Measurements from ENCODE around the gene SARDH. TPM values are rescaled to one million over a fixed set of nuclear protein-coding genes. Genes with fewer than 3 reads are reported as not detected.
A peak's percentile ranks its signal among the peaks of the same experiment; 100 is the strongest.
"Not testable (repeated sequence)": the region's sequence is repeated elsewhere in the genome, so short reads cannot be mapped to it uniquely, and the experiment has no call there.

SARDH gene
- total RNA-seq, 4 donors from 2014 or later, result 0.10 to 0.29 TPM; not detected in 2

DNA sequence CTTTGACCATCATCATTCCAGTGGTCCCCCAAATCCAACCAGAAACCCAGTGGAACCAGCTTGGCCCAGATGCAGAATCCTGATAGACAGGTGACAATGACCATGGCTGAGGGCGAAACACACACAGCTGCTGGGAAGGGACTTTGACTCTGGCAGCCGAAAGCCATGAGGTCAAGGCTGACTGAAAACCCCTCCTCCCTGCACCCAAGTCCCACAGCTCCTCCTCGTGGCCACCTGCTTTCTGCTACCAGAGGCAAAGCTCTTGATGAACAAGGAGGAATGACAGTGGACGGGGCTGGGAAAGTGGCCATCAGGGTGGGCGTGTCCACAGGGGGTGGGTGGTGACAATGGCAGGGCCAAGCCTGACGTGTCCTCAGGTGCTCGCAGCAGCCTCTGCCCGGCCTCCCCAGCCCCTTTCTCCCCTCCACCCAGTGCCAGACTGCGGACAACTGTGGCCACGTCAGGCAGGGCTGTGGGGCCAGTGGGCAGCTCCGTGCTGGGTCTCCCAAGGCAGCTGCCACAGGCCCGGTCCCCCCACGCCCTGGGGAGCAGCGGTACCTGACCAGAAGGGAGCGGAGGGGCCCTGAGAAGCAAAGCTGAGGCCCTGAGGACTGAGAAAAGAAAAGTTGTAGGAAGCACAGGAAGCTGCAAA lies 30.8 kb upstream of the SARDH start:
- TF ChIP-seq POLR2A (IDR thresholded peaks at IDR 0.05), result no peak
- TF ChIP-seq, protein P1, sequence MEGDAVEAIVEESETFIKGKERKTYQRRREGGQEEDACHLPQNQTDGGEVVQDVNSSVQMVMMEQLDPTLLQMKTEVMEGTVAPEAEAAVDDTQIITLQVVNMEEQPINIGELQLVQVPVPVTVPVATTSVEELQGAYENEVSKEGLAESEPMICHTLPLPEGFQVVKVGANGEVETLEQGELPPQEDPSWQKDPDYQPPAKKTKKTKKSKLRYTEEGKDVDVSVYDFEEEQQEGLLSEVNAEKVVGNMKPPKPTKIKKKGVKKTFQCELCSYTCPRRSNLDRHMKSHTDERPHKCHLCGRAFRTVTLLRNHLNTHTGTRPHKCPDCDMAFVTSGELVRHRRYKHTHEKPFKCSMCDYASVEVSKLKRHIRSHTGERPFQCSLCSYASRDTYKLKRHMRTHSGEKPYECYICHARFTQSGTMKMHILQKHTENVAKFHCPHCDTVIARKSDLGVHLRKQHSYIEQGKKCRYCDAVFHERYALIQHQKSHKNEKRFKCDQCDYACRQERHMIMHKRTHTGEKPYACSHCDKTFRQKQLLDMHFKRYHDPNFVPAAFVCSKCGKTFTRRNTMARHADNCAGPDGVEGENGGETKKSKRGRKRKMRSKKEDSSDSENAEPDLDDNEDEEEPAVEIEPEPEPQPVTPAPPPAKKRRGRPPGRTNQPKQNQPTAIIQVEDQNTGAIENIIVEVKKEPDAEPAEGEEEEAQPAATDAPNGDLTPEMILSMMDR (IDR thresholded peaks at IDR 0.05), result peak in 1 of 3 donors; percentile 29
- no peak overlapping the region for H3K4me3 ChIP-seq (ENCODE audit: low read depth, poor library complexity, severe bottlenecking)
- 90 to 94% methylated on average over 14 to 15 of the region's 15 CpGs for WGBS, 2 donors
- intact Hi-C loops (cut with DNase I; ENCODE audit: low total_unique reads), result no loop called here
- DNase-seq (ENCODE audit: low spot score in 2 of 2), result peak; percentile 9 to 72

DNA sequence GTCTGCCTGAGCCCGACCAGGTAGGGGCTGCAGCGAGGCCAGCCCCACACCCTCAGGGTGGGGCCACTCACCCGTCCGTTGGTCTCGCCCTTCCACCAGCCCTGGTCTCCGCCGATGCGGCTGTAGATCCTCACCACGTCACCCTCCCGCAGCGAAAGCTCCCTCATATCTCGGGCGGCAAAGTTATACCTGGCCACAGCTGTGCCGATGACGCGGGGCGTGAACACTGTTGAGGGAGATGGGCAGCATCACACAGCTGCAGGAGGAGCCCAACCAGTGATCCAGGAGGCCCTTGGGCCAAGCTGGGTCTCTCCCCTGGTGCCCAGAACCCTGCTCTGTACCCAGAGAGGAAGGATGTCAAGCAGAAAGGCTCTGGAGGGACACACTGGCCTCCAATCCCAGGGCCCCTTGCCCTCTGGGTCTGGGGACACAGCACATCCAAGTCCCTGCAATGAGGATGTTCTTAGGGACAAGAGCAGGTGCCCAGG lies 30.3 kb upstream of the SARDH start:
- DNase-seq (ENCODE audit: low spot score in 2 of 2), result peak; percentile 7 to 75
- WGBS, 2 donors, result 97 to 98% methylated on average over 17 of the region's 17 CpGs
- H3K4me3 ChIP-seq (ENCODE audit: low read depth, poor library complexity, severe bottlenecking), result no peak overlapping the region
- intact Hi-C loops (cut with DNase I; ENCODE audit: low total_unique reads), result no loop called here
- no peak for TF ChIP-seq POLR2A (IDR thresholded peaks at IDR 0.05)
- TF ChIP-seq, protein P1 (IDR thresholded peaks at IDR 0.05), result no peak

DNA sequence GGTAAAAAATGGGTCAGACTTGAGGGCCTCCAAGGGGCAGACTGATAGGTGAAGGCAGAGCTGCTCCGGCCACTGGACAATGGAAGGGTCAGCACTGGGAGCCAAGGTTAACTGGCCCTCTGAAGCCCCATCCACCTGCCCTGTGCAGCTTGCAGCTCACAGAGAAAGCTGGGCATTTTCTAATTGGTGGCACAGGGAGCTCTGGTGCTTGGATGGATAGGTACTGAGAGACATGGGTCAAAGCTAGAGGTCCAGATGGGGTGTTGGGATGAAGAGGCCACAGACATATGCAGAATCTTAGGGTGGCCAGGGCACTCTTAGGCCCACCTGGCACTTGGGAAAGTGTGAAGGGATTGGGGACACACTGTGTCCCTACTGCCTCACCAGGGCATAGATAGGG lies 29.5 kb upstream of the SARDH start:
- TF ChIP-seq, protein P1 (IDR thresholded peaks at IDR 0.05), result no peak
- TF ChIP-seq POLR2A (IDR thresholded peaks at IDR 0.05), result no peak
- no peak overlapping the region for H3K4me3 ChIP-seq (ENCODE audit: low read depth, poor library complexity, severe bottlenecking)
- peak in 1 of 2 donors; percentile 40 for DNase-seq (ENCODE audit: low spot score in 2 of 2)
- intact Hi-C loops (cut with DNase I; ENCODE audit: low total_unique reads), result no loop called here
- 90 to 100% methylated on average over 1 of the region's 1 CpG for WGBS, 2 donors

DNA sequence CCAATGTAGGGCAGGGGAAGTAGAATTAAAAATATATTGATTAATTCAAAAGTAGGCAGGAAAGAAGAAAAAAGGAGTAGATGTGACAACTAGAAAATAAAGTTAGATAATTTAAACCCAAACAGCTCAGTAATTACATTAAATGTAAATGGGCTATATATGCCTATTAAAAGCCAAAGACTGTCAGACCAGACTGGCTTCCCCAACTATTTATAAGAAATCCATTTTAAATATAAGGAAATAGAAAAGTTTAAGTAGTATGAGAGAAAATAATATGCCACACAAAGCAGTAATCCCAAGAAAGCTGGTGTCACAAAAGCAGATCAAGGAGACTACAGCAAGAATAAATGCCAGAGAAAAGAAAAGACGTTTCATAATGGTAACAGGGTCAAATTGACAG lies 28.9 kb upstream of the SARDH start:
- no peak overlapping the region for H3K4me3 ChIP-seq (ENCODE audit: low read depth, poor library complexity, severe bottlenecking)
- TF ChIP-seq, protein P1 (IDR thresholded peaks at IDR 0.05), result no peak
- no peak for TF ChIP-seq POLR2A (IDR thresholded peaks at IDR 0.05)
- DNase-seq (ENCODE audit: low spot score in 2 of 2), result no peak
- 90 to 93% methylated on average over 1 of the region's 1 CpG for WGBS, 2 donors
- intact Hi-C loops (cut with DNase I; ENCODE audit: low total_unique reads), result no loop called here

DNA sequence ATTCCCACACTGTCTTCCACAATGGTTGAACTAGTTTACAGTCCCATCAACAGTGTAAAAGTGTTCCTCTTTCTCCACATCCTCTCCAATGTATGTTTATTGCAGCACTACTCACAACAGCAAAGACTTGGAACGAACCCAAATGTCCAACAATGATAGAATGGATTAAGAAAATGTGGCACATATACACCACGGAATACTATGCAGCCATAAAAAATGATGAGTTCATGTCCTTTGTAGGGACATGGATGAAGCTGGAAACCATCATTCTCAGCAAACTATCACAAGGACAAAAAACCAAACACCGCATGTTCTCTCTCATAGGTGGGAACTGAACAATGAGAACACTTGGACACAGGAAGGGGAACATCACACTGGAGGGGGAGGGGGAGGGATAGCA lies 28.1 kb upstream of the SARDH start:
- intact Hi-C loops (cut with DNase I; ENCODE audit: low total_unique reads); DNase-seq (ENCODE audit: low spot score in 2 of 2); H3K4me3 ChIP-seq (ENCODE audit: low read depth, poor library complexity, severe bottlenecking): not testable (repeated sequence)
- WGBS, 2 donors, result 79 to 96% methylated on average over 3 of the region's 3 CpGs

DNA sequence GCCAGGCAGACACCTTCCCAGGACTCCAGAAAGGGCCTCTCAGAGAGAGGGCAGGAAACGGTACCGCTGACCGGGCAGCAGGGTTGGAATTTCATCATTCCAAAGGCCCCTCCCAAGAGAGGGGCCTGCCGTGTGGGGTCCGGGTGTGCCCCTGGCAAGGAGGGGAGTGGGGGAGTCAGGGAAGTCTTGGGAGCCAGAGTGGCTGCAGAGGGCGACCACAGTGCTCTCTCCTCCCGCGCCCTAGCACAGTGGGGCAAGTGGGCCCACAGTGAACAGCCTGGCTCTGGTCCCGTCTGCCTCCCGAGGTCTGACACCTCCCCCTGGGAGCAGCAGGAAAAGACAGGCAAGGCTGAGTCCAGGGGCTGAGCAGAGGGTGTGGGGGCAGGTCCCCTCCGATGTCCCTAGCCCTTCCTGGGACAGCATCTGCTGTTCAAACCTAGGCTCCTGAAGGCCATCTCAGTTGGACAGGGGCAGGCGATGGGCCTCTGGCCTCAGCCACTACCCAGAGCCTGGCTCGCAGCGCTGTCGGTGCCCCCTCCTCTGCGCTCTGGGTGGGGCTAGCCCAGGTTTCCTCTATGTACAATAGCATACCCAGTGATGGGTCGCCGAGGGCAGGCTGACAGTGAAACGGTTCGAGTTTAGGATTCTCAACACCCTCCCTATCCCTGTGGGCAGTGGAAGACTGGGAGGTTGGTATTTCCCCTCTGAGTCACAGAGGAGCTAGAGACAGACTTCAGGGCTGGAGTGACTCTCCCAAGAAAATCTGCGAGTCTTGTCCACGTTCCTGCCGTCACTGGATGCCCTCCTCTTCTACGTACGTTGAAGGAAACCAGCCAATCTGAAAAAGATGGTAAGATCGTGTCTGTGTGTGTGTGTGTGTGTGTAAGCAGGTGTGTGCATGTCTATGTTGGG lies 25.4 kb upstream of the SARDH start:
- H3K4me3 ChIP-seq (ENCODE audit: low read depth, poor library complexity, severe bottlenecking), result no peak overlapping the region
- WGBS, 2 donors, result 92 to 93% methylated on average over 24 to 26 of the region's 26 CpGs
- TF ChIP-seq, protein P1 (IDR thresholded peaks at IDR 0.05), result no peak
- TF ChIP-seq POLR2A (IDR thresholded peaks at IDR 0.05), result no peak
- DNase-seq (ENCODE audit: low spot score in 2 of 2), result peak; percentile 8 to 61
- intact Hi-C loops (cut with DNase I; ENCODE audit: low total_unique reads), result no loop called here
